BJ (cell line): ENCODE data around the gene ARHGEF10L. TPM values are rescaled to one million over a fixed set of nuclear protein-coding genes. Genes with fewer than 3 reads are reported as not detected.

Source experiments
- CTCF ChIA-PET: fragments of 350-600 bp; formaldehyde crosslinking; extraction: SDS; loops from one replicate; lab custom pipeline; 2021; ENCODE audit warnings: antibody characterized with exemption, inconsistent platforms; lab: Yijun Ruan, JAX
- POLR2A ChIA-PET: fragments of 300-600 bp; sonication (Branson Sonifier 250); formaldehyde crosslinking; extraction: SDS; loops from one replicate; lab custom pipeline; 2021; ENCODE audit warnings: antibody characterized with exemption; lab: Charles Lee
- DNase-seq: peaks from one replicate; pipeline ENCODE4 v3.0.0-alpha.2; 2011; ENCODE audit warnings: low read depth
- H3K27me3 ChIP-seq: 2 replicates; pipeline ENCODE4 v1.6.0; 2011; ENCODE audit warnings: low read length; ENCODE audit not compliant: control insufficient read depth, insufficient read depth
- H3K36me3 ChIP-seq: 2 replicates; pipeline ENCODE4 v1.5.1; 2011; ENCODE audit warnings: low read length; ENCODE audit not compliant: control insufficient read depth, insufficient read depth
- H3K4me3 ChIP-seq: 2 replicates; pipeline ENCODE4 v1.5.1; 2011; ENCODE audit warnings: low read depth, mild to moderate bottlenecking, control low read depth, low read length
- polyA plus RNA-seq: library from polyadenylated mRNA; depleted of rRNA; stranded (reverse); fragments of >200 nt; gene quantifications from 2 replicates; pipeline ENCODE4 v1.2.3, GENCODE V29; 2011
- TF ChIP-seq, protein P1 (sequence below): IDR thresholded peaks from 2 replicates; pipeline ENCODE4 v1.5.1; 2011; ENCODE audit warnings: low read depth, mild to moderate bottlenecking, control low read depth, inconsistent platforms, low read length, moderate library complexity; ENCODE audit not compliant: insufficient read depth

Gene ARHGEF10L
- polyA plus RNA-seq, 1 experiment = 12.5 TPM

GRCh38 chr1:17559615-17560419 is 20.3 kb downstream of the ARHGEF10L start:
- H3K4me3 ChIP-seq = no peak overlapping the region
- no peak for DNase-seq
- TF ChIP-seq, protein P1, sequence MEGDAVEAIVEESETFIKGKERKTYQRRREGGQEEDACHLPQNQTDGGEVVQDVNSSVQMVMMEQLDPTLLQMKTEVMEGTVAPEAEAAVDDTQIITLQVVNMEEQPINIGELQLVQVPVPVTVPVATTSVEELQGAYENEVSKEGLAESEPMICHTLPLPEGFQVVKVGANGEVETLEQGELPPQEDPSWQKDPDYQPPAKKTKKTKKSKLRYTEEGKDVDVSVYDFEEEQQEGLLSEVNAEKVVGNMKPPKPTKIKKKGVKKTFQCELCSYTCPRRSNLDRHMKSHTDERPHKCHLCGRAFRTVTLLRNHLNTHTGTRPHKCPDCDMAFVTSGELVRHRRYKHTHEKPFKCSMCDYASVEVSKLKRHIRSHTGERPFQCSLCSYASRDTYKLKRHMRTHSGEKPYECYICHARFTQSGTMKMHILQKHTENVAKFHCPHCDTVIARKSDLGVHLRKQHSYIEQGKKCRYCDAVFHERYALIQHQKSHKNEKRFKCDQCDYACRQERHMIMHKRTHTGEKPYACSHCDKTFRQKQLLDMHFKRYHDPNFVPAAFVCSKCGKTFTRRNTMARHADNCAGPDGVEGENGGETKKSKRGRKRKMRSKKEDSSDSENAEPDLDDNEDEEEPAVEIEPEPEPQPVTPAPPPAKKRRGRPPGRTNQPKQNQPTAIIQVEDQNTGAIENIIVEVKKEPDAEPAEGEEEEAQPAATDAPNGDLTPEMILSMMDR = no peak
- ChIA-PET POLR2A (no interaction called here), CTCF (interaction anchor here (0.8 kb wide), 1 partner anchor 57 kb away, joined by 4 read pairs; no protein-coding TSS in a partner anchor)
- no peaks in the 10 kb centered on the region for H3K36me3 ChIP-seq
- no peaks in the 10 kb centered on the region for H3K27me3 ChIP-seq

- Histone ChIP-seq H3K4me3 (no peak overlapping the region), H3K36me3 (no peaks in the 10 kb centered on the region), H3K27me3 (no peaks in the 10 kb centered on the region)
- CTCF ChIA-PET = interaction anchor here (0.9 to 1.7 kb wide), 3 partner anchors 10 to 45 kb away, joined by 3 to 7 read pairs (median 3); no protein-coding TSS in a partner anchor
- DNase-seq = no peak
- TF ChIP-seq, protein P1 = no peak
- POLR2A ChIA-PET = no interaction called here
These were observed 21.7 kb downstream of the ARHGEF10L start for GRCh38 chr1:17561247-17561548.

DNA sequence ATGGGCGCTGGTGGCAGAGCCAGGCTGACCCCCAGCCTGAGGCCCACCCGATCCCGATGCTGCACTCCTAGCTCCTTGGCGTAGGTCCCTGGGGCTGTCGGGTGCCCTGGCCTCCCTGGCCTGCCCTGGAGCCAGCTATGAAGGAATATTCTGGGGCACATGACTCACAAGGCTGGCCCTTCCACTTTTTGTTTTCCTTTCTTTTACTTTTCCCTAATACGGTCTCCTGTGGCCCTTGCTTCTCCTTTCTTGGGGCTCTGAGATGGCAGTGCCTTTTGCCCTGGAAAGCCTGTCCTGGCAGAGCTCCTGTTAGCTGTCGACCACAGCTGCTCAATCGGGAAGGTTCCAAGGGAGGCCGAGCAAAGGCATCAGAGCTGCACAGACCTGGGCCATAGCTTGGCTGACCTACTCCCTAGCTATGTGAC is 22.1 kb downstream of the ARHGEF10L start:
- Histone ChIP-seq H3K27me3 (no peaks in the 10 kb centered on the region), H3K36me3 (no peaks in the 10 kb centered on the region), H3K4me3 (no peak overlapping the region)
- no peak for DNase-seq
- TF ChIP-seq, protein P1 = no peak
- POLR2A ChIA-PET = no interaction called here
- CTCF ChIA-PET = interaction anchor here (1.6 to 1.7 kb wide), 2 partner anchors 10 to 45 kb away, joined by 3 to 7 read pairs; no protein-coding TSS in a partner anchor

- H3K36me3 ChIP-seq = no peaks in the 10 kb centered on the region
- H3K27me3 ChIP-seq = no peaks in the 10 kb centered on the region
- TF ChIP-seq, protein P1 = no peak
- no peak overlapping the region for H3K4me3 ChIP-seq
- ChIA-PET POLR2A (no interaction called here), CTCF (no interaction called here)
- no peak for DNase-seq
These were observed 22.9 kb downstream of the ARHGEF10L start for GRCh38 chr1:17562375-17562774.

DNA sequence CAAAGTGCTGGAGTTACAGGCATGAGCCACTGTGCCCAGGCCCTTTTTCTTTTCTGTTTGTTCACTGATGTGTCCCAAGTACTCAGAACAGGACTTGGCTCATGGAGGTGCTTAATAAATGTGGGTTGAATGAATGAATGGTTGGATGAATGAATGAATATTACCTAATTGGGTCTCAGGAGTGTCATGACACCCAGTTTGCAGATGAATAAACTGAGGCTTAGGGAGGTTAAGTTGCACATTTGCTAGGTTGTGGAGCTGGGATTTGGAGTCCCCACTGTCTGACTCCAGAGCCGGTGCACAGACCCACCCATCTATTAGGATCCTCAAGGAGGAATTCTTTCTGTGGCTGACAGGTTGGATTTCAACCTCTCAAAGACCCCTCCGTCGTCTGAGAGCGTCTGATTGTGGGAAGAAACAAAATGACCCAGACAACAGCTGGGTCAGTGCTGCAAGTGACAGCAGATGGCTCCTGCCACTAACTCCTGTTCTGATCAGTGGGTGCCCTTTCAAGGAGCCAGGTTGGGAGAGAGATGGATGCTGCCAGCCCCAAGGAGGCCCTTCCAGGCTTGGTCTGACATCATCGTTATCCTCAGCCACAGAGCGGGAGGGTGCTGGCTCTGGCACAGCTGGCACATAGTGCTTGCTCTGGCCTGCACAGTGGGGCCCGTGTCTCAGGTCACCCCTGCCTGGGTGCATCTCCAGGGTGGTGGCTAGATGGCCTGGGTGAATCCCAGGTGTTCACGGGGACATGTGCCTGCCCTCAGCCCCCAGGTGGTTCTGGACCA is 24.2 kb downstream of the ARHGEF10L start:
- POLR2A ChIA-PET = no interaction called here
- Histone ChIP-seq H3K27me3 (no peaks in the 10 kb centered on the region), H3K4me3 (no peak overlapping the region), H3K36me3 (no peaks in the 10 kb centered on the region)
- TF ChIP-seq, protein P1 = no peak
- CTCF ChIA-PET = interaction anchor here (0.8 kb wide), 1 partner anchor 42 kb away, joined by 3 read pairs; no protein-coding TSS in a partner anchor
- DNase-seq = no peak
